ENCODE measurements around the gene JAZF1. TPM values are rescaled to one million over a fixed set of nuclear protein-coding genes. Genes with fewer than 3 reads are reported as not detected.

JAZF1 gene
- total and polyA plus RNA-seq, 9 of the 15 experiments (the other 6 are each of a cell fraction or from before 2014, with no cell fraction given), result 0.04 to 0.64 (median 0.11) TPM; not detected in 3

DNA sequence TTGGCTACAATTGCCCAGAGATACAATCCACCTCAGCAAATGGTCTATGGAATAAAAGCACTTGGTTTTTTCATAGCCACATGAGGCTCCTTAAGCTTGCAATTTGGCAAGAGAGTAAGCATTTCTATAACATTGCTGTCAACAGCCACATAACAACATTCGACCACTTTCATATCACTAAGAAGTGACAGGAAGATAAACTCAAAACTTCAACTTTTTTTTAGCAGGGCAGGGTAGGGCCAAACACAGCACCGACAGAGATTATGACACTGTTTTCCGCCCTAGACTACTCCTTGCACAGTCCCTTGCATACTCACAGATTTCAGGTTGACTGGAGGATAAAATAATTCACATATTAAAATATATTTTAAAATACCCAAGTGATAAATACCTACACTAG lies 185.4 kb downstream of the JAZF1 start:
- no peaks in the 10 kb centered on the region for H3K9me1 ChIP-seq (ENCODE audit: control insufficient read depth, insufficient read depth, low read length)
- in situ Hi-C loops (cut with MboI), result no loop called here
- TF ChIP-seq SMARCA5 (IDR thresholded peaks at IDR 0.05) (no peak), GTF2E2 (tag; IDR thresholded peaks at IDR 0.05) (no peak), SPI1 (IDR thresholded peaks at IDR 0.05; ENCODE audit: borderline replicate concordance, low read depth, low read length) (no peak), SAP30 (IDR thresholded peaks at IDR 0.05; ENCODE audit: borderline replicate concordance, insufficient read depth, low read depth, low read length, poor library complexity, severe bottlenecking) (no peak), HOXB6 (CRISPR knock-in tag; IDR thresholded peaks at IDR 0.05; ENCODE audit: borderline replicate concordance) (no peak), ZNF165 (CRISPR knock-in tag; IDR thresholded peaks at IDR 0.05; ENCODE audit: borderline replicate concordance) (no peak), ETV1 (tag; conservative IDR thresholded peaks at IDR 0.05; ENCODE audit: low read depth) (no peak), CBFA2T2 (conservative IDR thresholded peaks at IDR 0.05) (no peak)
- TF ChIP-seq, protein P1, sequence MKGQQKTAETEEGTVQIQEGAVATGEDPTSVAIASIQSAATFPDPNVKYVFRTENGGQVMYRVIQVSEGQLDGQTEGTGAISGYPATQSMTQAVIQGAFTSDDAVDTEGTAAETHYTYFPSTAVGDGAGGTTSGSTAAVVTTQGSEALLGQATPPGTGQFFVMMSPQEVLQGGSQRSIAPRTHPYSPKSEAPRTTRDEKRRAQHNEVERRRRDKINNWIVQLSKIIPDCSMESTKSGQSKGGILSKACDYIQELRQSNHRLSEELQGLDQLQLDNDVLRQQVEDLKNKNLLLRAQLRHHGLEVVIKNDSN (CRISPR knock-in tag; IDR thresholded peaks at IDR 0.05), result no peak
- TF ChIP-seq, protein P2, sequence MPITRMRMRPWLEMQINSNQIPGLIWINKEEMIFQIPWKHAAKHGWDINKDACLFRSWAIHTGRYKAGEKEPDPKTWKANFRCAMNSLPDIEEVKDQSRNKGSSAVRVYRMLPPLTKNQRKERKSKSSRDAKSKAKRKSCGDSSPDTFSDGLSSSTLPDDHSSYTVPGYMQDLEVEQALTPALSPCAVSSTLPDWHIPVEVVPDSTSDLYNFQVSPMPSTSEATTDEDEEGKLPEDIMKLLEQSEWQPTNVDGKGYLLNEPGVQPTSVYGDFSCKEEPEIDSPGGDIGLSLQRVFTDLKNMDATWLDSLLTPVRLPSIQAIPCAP (CRISPR knock-in tag; IDR thresholded peaks at IDR 0.05; ENCODE audit: borderline replicate concordance), result no peak
- WGBS (ENCODE audit: insufficient coverage, low coverage, missing lambda C conversion rate), result 4% methylated on average over 3 of the region's 3 CpGs
- BruUV-seq (replicated peaks), result no TSS peak
- H3K4me3 ChIP-seq, result no peak overlapping the region
- peaks cover 5 to 14% of the 10 kb centered on the region in 2 experiments; a peak in 2 of 5 replicates for H3K27me3 ChIP-seq (ENCODE audit: control insufficient read depth in 2 of 2, insufficient read depth in 2 of 2, low read length in 2 of 2)
- no peak for DNase-seq (ENCODE audit: extremely low read depth in 1 of 4, low spot score in 3 of 4)
- H4K20me1 ChIP-seq (replicated peaks; ENCODE audit: control insufficient read depth, insufficient read depth, low read length), result no peaks in the 10 kb centered on the region
- no peaks in the 10 kb centered on the region for H3K4me1 ChIP-seq (replicated peaks in 1 of 2; ENCODE audit: control insufficient read depth in 2 of 2, insufficient read depth in 2 of 2, low read length in 2 of 2)
- H3K27ac ChIP-seq (ENCODE audit: extremely low read depth, low read depth, low read length), result no peak overlapping the region
- no peaks in the 10 kb centered on the region for H3K79me2 ChIP-seq (ENCODE audit: control insufficient read depth, insufficient read depth, low read length)
- no peak for ATAC-seq
- CTCF ChIA-PET (ENCODE audit: low intra/inter-chr PET ratio), result no interaction called here
- intact Hi-C loops (cut with micrococcal nuclease), result no loop called here
- FAIRE-seq, result no peak
- H3K9me3 ChIP-seq (replicated peaks; ENCODE audit: control insufficient read depth, insufficient read depth, low read depth, low read length), result no peaks in the 10 kb centered on the region
- H3K9ac ChIP-seq (ENCODE audit: insufficient read depth in 1 of 2, low read depth in 2 of 2, low read length in 2 of 2), result no peak overlapping the region
- no peaks in the 10 kb centered on the region for H3K36me3 ChIP-seq (ENCODE audit: control insufficient read depth, insufficient read depth, low read length)
- POLR2A ChIA-PET, result no interaction called here
- no peak overlapping the region for H2AFZ ChIP-seq (ENCODE audit: low read depth, low read length)
- no peak overlapping the region for H3K4me2 ChIP-seq (ENCODE audit: insufficient read depth, low read length)

Measured in K562 (cell line).